ENCODE measurements around the gene GRIA2. TPM values are rescaled to one million over a fixed set of nuclear protein-coding genes. Genes with fewer than 3 reads are reported as not detected.

The GRIA2 gene
- total and polyA plus RNA-seq, 7 experiments from 2014 or later = not detected

DNA sequence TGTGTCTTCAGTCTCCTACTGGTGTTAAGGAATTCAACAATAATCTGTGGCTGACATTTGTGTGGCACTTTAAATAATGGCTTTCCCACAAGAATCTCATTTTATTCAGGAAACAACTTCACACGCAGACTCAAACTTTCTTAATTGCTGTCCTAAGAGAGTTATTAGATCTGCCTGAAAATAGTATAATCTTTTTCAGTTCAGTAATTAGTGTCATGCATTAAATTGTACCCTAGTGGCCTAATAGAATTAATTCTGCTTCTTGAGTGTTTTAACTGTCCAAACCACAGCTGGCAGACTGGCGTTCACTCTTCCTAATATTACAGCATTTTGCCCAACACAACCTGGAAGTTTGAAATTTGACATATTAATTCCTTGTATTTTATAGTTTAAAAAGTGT, 107.1 kb downstream of the GRIA2 start:
- Mint-ChIP-seq H3K27ac (no peak overlapping the region), H3K36me3 (no peaks in the 10 kb centered on the region), H3K27me3 (no peaks in the 10 kb centered on the region), H3K9me3 (peaks cover 0 to 11% (median 4%) of the 10 kb centered on the region in 11 donors), H3K4me3 (no peak overlapping the region), H3K4me1 (no peaks in the 10 kb centered on the region)
- ATAC-seq (no peak), DNase-seq (no peak)
- intact Hi-C loops (cut with micrococcal nuclease) = no loop called here
- no peaks in the 10 kb centered on the region for H3K9me3 ChIP-seq (ENCODE audit: control insufficient read depth in 2 of 3, low read length in 3 of 3)
- no peaks in the 10 kb centered on the region for H3K36me3 ChIP-seq (ENCODE audit: control insufficient read depth in 2 of 3, insufficient read depth in 3 of 3, low read length in 3 of 3)
- no peak overlapping the region for H3K4me3 ChIP-seq (ENCODE audit: low read length)
- no peaks in the 10 kb centered on the region for H3K4me1 ChIP-seq (ENCODE audit: control insufficient read depth in 2 of 2, insufficient read depth in 2 of 2, low read length in 2 of 2)
- H3K27ac ChIP-seq (ENCODE audit: low read depth, low read length) = no peak overlapping the region
- CTCF ChIA-PET = no interaction called here
- POLR2A ChIA-PET = no interaction called here
- no peaks in the 10 kb centered on the region for H3K27me3 ChIP-seq (ENCODE audit: control insufficient read depth in 2 of 2, insufficient read depth in 2 of 2, low read length in 2 of 2)

DNA sequence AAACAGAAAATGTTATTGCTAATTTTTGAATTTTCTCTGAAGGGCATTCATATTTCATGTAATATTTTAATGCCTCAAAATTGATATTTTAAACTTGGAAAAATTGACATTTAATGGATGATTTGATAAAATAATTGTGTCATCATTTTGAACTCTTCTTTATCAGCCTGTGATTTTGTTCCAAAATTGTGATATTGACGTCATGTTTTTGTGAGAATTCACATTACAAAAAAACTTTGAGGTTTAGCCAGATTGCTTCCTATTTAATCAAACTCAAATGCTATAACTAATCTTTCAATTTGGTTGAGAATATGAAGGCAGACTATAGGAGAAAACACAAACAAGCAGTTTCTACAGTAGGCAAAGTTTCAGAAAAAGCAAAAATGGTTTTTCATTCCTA, 137.4 kb downstream of the GRIA2 start:
- no peaks in the 10 kb centered on the region for H3K27me3 Mint-ChIP-seq
- no peak overlapping the region for H3K27ac Mint-ChIP-seq
- Histone ChIP-seq H3K36me3 (ENCODE audit: control insufficient read depth in 2 of 3, insufficient read depth in 3 of 3, low read length in 3 of 3) (no peaks in the 10 kb centered on the region), H3K4me3 (ENCODE audit: low read length) (no peak overlapping the region), H3K27me3 (ENCODE audit: control insufficient read depth in 2 of 2, insufficient read depth in 2 of 2, low read length in 2 of 2) (no peaks in the 10 kb centered on the region), H3K4me1 (ENCODE audit: control insufficient read depth in 2 of 2, insufficient read depth in 2 of 2, low read length in 2 of 2) (no peaks in the 10 kb centered on the region), H3K9me3 (ENCODE audit: control insufficient read depth in 2 of 3, low read length in 3 of 3) (no peaks in the 10 kb centered on the region), H3K27ac (ENCODE audit: low read depth, low read length) (no peak overlapping the region)
- intact Hi-C loops (cut with micrococcal nuclease) = no loop called here
- H3K4me1 Mint-ChIP-seq = no peaks in the 10 kb centered on the region
- peaks cover 0 to 15% (median 2%) of the 10 kb centered on the region in 11 donors for H3K9me3 Mint-ChIP-seq
- H3K36me3 Mint-ChIP-seq = no peaks in the 10 kb centered on the region
- DNase-seq (no peak), ATAC-seq (no peak)
- POLR2A ChIA-PET = no interaction called here
- no peak overlapping the region for H3K4me3 Mint-ChIP-seq
- CTCF ChIA-PET = no interaction called here

DNA sequence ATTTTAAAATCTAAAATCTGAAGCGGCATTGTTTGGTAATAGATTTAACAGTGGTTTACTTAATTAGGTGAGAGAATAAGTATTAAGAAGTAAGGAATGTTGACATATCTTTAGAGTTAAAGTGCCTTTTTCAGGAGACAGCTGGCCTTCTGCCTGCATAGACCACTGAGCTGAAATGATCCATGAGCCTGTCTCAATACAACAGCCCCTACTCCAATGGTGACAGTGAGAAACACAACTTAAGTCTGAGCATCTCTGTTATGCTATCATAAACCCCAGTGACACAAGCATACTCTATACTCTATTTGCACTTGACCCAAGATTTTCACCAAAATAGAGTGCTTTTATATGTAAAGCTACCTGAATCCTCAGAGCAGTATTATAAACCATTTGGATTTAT, 137.9 kb downstream of the GRIA2 start:
- no peaks in the 10 kb centered on the region for H3K36me3 ChIP-seq (ENCODE audit: control insufficient read depth in 2 of 3, insufficient read depth in 3 of 3, low read length in 3 of 3)
- H3K27me3 Mint-ChIP-seq = no peaks in the 10 kb centered on the region
- no peaks in the 10 kb centered on the region for H3K4me1 ChIP-seq (ENCODE audit: control insufficient read depth in 2 of 2, insufficient read depth in 2 of 2, low read length in 2 of 2)
- H3K27ac ChIP-seq (ENCODE audit: low read depth, low read length) = no peak overlapping the region
- H3K9me3 Mint-ChIP-seq = peaks cover 0 to 17% (median 2%) of the 10 kb centered on the region in 11 donors
- no peak overlapping the region for H3K27ac Mint-ChIP-seq
- H3K27me3 ChIP-seq (ENCODE audit: control insufficient read depth in 2 of 2, insufficient read depth in 2 of 2, low read length in 2 of 2) = no peaks in the 10 kb centered on the region
- intact Hi-C loops (cut with micrococcal nuclease) = no loop called here
- ChIA-PET CTCF (no interaction called here), POLR2A (no interaction called here)
- H3K4me1 Mint-ChIP-seq = no peaks in the 10 kb centered on the region
- H3K4me3 Mint-ChIP-seq = no peak overlapping the region
- DNase-seq (no peak), ATAC-seq (no peak)
- no peaks in the 10 kb centered on the region for H3K9me3 ChIP-seq (ENCODE audit: control insufficient read depth in 2 of 3, low read length in 3 of 3)
- no peaks in the 10 kb centered on the region for H3K36me3 Mint-ChIP-seq
- H3K4me3 ChIP-seq (ENCODE audit: low read length) = no peak overlapping the region

DNA sequence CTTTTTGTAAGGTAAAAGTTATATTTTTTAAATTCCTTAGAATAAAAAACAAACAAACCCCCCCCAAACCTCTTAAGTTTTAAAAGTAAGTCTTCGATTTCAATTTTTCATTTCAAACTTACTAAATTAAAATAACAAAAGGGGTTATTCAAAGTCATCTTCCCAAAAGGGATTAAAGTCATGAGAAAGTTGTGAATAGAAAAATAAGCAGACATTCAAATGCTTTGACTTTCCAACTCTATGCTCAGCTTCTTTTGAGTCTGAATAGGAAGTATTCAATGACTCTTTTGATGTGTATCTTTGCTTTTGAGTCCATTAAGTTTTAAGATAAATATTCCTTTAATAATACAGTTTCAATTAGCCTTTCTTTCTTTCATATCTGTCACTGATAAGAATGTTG, 138.3 kb downstream of the GRIA2 start:
- DNase-seq = no peak
- H3K9me3 ChIP-seq (ENCODE audit: control insufficient read depth in 2 of 3, low read length in 3 of 3) = no peaks in the 10 kb centered on the region
- ChIA-PET POLR2A (no interaction called here), CTCF (no interaction called here)
- no peaks in the 10 kb centered on the region for H3K36me3 ChIP-seq (ENCODE audit: control insufficient read depth in 2 of 3, insufficient read depth in 3 of 3, low read length in 3 of 3)
- no peaks in the 10 kb centered on the region for H3K36me3 Mint-ChIP-seq
- no peaks in the 10 kb centered on the region for H3K27me3 Mint-ChIP-seq
- H3K4me3 ChIP-seq (ENCODE audit: low read length) = no peak overlapping the region
- ATAC-seq = no peak
- no peaks in the 10 kb centered on the region for H3K4me1 ChIP-seq (ENCODE audit: control insufficient read depth in 2 of 2, insufficient read depth in 2 of 2, low read length in 2 of 2)
- H3K27ac ChIP-seq (ENCODE audit: low read depth, low read length) = no peak overlapping the region
- intact Hi-C loops (cut with micrococcal nuclease) = no loop called here
- no peaks in the 10 kb centered on the region for H3K4me1 Mint-ChIP-seq
- no peak overlapping the region for H3K27ac Mint-ChIP-seq
- no peak overlapping the region for H3K4me3 Mint-ChIP-seq
- no peaks in the 10 kb centered on the region for H3K27me3 ChIP-seq (ENCODE audit: control insufficient read depth in 2 of 2, insufficient read depth in 2 of 2, low read length in 2 of 2)
- H3K9me3 Mint-ChIP-seq = peaks cover 0 to 20% (median 2%) of the 10 kb centered on the region in 11 donors

DNA sequence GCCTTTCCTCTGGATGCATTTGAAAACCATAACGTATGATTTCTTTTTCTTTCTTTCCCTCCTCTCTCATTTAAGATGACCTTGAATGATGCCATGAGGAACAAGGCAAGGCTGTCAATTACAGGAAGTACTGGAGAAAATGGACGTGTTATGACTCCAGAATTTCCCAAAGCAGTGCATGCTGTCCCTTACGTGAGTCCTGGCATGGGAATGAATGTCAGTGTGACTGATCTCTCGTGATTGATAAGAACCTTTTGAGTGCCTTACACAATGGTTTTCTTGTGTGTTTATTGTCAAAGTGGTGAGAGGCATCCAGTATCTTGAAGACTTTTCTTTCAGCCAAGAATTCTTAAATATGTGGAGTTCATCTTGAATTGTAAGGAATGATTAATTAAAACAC, 142.8 kb downstream of the GRIA2 start:
- Histone ChIP-seq H3K4me1 (ENCODE audit: control insufficient read depth in 2 of 2, insufficient read depth in 2 of 2, low read length in 2 of 2) (no peaks in the 10 kb centered on the region), H3K9me3 (ENCODE audit: control insufficient read depth in 2 of 3, low read length in 3 of 3) (no peaks in the 10 kb centered on the region), H3K27ac (ENCODE audit: low read depth, low read length) (no peak overlapping the region), H3K36me3 (ENCODE audit: control insufficient read depth in 2 of 3, insufficient read depth in 3 of 3, low read length in 3 of 3) (no peaks in the 10 kb centered on the region), H3K4me3 (ENCODE audit: low read length) (no peak overlapping the region), H3K27me3 (ENCODE audit: control insufficient read depth in 2 of 2, insufficient read depth in 2 of 2, low read length in 2 of 2) (no peaks in the 10 kb centered on the region)
- peaks cover 0 to 23% (median 2%) of the 10 kb centered on the region in 11 donors for H3K9me3 Mint-ChIP-seq
- intact Hi-C loops (cut with micrococcal nuclease) = no loop called here
- H3K4me1 Mint-ChIP-seq = no peaks in the 10 kb centered on the region
- no peak overlapping the region for H3K27ac Mint-ChIP-seq
- CTCF ChIA-PET = no interaction called here
- no peaks in the 10 kb centered on the region for H3K27me3 Mint-ChIP-seq
- H3K36me3 Mint-ChIP-seq = no peaks in the 10 kb centered on the region
- ATAC-seq = no peak
- no peak for DNase-seq
- H3K4me3 Mint-ChIP-seq = no peak overlapping the region
- POLR2A ChIA-PET = no interaction called here

DNA sequence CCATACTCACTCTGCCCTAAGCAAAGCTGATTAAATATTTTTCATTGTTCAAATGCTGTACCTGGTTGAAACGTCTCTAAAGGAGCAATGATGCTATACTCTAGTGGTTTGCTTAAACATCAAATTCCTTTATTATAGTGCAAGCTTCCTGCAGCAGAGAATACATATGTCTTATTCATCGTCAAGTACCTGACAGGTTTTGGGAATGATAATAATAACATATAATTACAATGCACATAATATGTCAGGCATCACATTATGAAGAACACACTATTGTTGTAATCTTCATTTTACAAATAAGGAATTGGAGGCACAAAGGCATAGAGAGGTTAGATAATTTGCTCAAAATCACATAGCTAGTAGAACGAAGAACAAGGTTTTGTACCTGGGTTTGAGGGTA, 151.6 kb downstream of the GRIA2 start:
- ChIA-PET CTCF (no interaction called here), POLR2A (no interaction called here)
- H3K9me3 Mint-ChIP-seq = peaks cover 0 to 5% (median 2%) of the 10 kb centered on the region in 11 donors
- intact Hi-C loops (cut with micrococcal nuclease) = no loop called here
- no peaks in the 10 kb centered on the region for H3K27me3 ChIP-seq (ENCODE audit: control insufficient read depth in 2 of 2, insufficient read depth in 2 of 2, low read length in 2 of 2)
- H3K4me1 Mint-ChIP-seq = no peaks in the 10 kb centered on the region
- no peak overlapping the region for H3K4me3 ChIP-seq (ENCODE audit: low read length)
- H3K36me3 Mint-ChIP-seq = peaks cover 0 to 3% (median 0%) of the 10 kb centered on the region in 5 donors
- no peak overlapping the region for H3K27ac ChIP-seq (ENCODE audit: low read depth, low read length)
- H3K27me3 Mint-ChIP-seq = no peaks in the 10 kb centered on the region
- no peaks in the 10 kb centered on the region for H3K36me3 ChIP-seq (ENCODE audit: control insufficient read depth in 2 of 3, insufficient read depth in 3 of 3, low read length in 3 of 3)
- no peak for DNase-seq
- no peak overlapping the region for H3K4me3 Mint-ChIP-seq
- no peak for ATAC-seq
- no peaks in the 10 kb centered on the region for H3K4me1 ChIP-seq (ENCODE audit: control insufficient read depth in 2 of 2, insufficient read depth in 2 of 2, low read length in 2 of 2)
- H3K27ac Mint-ChIP-seq = no peak overlapping the region
- H3K9me3 ChIP-seq (ENCODE audit: control insufficient read depth in 2 of 3, low read length in 3 of 3) = no peaks in the 10 kb centered on the region

DNA sequence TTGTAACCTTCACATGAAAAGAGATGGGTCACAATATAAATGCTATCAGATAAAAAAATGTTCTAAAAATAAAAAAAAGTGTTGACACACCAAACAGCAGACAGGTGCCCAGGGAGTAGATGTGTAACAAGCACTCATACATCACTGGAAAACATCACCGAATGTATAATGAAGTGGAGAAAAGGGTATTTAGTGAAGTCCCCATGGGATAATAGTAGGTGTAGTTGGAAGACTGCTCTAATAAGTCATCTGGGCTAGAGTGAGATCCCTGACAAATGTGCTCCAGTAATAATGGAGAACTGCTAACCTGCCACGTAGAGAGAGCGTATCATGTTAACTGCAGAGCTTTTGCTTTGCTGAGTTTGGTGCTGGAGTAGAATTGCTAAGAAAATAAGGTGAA, 152.0 kb downstream of the GRIA2 start:
- DNase-seq (no peak), ATAC-seq (no peak)
- intact Hi-C loops (cut with micrococcal nuclease) = no loop called here
- Histone ChIP-seq H3K4me3 (ENCODE audit: low read length) (no peak overlapping the region), H3K27me3 (ENCODE audit: control insufficient read depth in 2 of 2, insufficient read depth in 2 of 2, low read length in 2 of 2) (no peaks in the 10 kb centered on the region), H3K36me3 (ENCODE audit: control insufficient read depth in 2 of 3, insufficient read depth in 3 of 3, low read length in 3 of 3) (no peaks in the 10 kb centered on the region), H3K4me1 (ENCODE audit: control insufficient read depth in 2 of 2, insufficient read depth in 2 of 2, low read length in 2 of 2) (no peaks in the 10 kb centered on the region), H3K9me3 (ENCODE audit: control insufficient read depth in 2 of 3, low read length in 3 of 3) (no peaks in the 10 kb centered on the region), H3K27ac (ENCODE audit: low read depth, low read length) (no peak overlapping the region)
- Mint-ChIP-seq H3K4me1 (no peaks in the 10 kb centered on the region), H3K36me3 (peaks cover 0 to 3% (median 0%) of the 10 kb centered on the region in 5 donors), H3K4me3 (no peak overlapping the region), H3K27me3 (no peaks in the 10 kb centered on the region), H3K27ac (no peak overlapping the region), H3K9me3 (peaks cover 0 to 6% (median 3%) of the 10 kb centered on the region in 11 donors)
- ChIA-PET CTCF (no interaction called here), POLR2A (no interaction called here)

Data from naive thymus-derived CD4-positive, alpha-beta T cell (primary cell).